GM21360 (cell line): ENCODE measurements around the gene CCT7.

ENCODE experiments used
- ATAC-seq: cut with Tn5 transposase; IDR thresholded peaks from one replicate; pipeline ENCODE4 v1.9.1; 2021; ENCODE audit warnings: mild to moderate bottlenecking, moderate library complexity; ENCODE audit not compliant: unreplicated experiment

Gene CCT7

DNA sequence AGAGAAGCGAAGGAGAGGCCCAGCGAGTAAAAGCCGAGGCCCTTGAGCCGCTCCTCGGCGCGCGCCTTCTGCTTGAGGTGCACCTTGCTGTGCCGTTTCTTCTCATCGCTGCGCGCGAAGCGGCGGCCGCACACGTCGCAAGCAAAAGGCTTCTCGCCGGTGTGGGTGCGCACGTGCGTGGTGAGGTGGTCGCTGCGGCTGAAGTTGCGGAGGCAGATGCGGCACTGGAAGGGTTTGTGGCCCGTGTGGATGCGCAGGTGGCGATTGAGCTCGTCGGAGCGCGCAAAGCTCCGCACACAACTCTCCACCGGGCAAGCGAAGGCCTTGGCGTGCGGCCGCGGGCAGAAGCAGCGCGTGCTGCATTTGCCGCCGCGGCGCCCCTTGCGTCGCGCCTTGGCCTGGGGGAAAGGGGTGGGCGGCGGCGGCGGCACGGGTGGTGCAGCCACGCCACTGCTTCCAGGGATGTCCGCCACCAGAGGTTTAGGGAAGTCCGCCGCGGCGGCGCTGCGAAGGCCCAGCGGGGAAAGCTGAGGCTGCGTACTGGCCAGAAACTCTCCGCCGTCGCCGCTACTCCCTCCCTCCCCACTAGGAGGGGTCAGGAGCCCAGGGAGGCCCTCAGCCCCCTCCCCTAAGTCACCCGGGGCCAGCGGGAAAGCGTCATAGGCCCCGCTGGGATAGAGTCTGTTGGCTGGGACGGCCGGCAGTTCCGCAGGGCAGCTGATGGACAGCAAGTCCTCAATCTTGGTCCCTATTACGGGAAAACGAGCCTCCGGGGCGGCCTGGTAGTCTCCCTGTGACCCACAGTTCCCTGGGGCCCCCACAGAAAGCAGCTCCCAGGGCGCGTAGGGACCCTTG lies 57.6 kb downstream of the CCT7 start:
- ATAC-seq: no peak

GRCh38 chr2:73292316-73292905 lies 58.3 kb downstream of the CCT7 start:
- ATAC-seq: no peak

GRCh38 chr2:73292906-73293533 lies 58.9 kb downstream of the CCT7 start:
- ATAC-seq: no peak

DNA sequence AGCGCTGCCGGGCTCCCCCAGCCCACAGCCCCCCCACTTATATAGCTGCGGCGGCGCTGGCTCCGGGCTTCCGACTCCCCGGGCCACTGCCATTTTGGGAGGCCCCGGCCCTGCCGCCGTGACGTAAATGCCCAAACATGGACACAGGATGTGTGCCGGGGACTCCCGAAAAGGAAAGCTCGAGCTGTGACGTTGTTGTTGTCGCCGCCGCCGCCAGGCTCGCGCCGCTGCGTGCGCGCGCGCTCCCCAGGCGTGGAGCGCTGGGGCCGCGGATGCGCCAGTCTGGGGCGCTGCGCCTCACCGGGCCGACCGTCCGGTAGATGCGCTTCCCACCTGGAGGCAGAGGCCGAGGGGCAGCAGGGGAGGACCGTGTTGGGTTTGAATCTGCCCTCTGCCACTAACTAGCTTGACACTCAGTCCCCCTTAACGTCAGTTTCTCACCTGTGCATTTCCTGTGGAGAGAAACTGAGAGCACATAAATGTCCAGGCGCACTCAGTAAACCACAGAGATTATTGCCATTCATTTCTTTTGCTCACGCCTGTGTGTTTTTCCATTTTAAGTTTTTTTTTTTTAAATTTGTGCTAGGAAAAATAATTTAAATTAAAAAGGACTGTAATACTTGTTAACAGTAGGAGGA lies 59.5 kb downstream of the CCT7 start, which contains the start of gene EGR4:
TSS of gene EGR4 (minus strand) at position 15 of the 638 bp plus-strand sequence. CDS start 231 bp downstream, outside the sequence.
- peak; percentile 85 for ATAC-seq

DNA sequence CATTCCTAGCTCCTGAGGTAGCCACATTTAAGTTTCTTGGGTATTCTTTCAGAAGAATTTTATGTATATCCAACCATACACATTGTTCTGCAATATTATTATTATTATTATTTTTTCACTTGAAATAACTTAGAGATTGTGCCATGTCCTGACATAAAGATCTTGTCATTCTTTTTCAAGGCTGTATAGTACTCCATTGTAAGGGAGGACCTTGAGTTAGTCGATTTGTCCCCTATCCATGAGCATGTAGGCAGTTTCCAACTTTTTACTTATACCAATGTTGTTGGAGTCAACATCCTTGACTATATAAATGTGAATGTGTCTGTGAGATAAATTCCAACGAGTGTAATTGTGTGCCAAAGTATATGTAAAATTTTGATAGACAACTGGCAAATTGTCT lies 60.1 kb downstream of the CCT7 start:
- ATAC-seq: no peak

DNA sequence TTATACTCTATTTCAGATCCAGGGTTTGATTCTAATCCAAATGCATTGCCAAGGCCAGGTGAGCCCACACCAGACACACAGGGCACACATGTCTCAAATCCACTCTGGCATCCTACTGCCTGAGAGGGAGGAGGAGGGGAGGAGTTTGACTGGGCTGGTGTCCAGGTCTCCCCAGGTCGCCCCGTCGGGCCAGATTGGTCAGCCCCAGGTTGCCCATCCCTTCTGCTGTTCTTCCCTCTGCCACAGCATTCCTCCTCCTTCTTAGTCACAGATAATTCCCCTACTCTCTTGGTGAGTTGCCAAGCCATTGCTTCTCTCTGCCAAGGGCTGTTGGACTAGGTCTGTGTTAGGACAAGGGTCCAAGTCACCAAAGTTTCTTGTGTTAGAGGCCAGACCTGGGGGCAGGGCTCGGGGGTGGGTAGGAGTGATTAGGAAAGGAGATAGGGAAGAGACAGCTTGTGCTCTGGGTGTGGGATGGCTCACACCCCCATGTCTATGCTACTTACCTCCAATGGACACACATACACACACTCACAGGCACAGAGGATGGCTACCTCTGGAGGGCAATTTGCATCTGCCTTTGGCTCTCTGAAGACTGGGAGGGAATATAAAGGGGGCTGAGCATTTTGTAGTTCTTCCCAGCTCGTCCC lies 61.8 kb downstream of the CCT7 start:
- no peak for ATAC-seq

DNA sequence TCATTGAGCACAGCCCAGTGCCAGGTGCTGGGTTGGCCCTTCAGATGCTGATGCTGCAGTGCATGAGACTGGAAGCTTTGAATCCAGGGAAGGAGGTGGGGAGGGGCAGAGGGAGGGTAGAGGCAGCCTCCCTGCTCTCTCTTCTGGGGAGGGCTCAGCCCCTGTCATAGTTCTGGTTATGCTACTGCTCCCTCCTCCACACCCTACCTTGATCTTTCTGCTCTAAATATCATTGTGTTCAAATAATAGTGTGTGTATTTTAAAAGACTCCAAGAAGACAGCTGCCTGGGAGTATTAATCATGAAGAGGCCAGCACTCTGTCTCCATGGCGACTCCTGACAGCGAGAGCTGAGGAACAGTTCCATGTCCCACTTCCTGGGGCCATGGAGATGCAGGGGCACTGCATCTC lies 63.0 kb downstream of the CCT7 start:
- ATAC-seq: no peak

- ATAC-seq: no peak
These were observed 63.5 kb downstream of the CCT7 start for GRCh38 chr2:73297586-73297985.

DNA sequence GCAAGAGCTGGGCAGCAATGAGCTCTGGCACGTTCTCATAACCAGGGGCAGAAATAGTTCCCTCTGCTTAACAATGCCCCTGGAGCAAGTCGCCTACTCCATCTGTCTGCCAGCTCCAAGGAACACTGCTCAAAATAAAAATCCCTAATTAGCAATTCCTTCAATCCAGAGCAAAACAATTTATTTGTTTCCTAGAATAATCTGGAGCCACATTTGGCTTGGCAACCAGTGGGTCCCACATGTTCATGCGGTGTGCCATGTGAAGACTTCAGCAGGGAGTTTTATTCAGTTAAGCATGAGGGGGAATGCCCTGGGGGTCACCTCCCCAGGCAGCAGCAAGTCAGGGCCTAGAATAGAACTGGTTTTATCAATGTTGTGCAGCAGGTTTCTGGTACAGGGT lies 66.8 kb downstream of the CCT7 start:
- no peak for ATAC-seq

DNA sequence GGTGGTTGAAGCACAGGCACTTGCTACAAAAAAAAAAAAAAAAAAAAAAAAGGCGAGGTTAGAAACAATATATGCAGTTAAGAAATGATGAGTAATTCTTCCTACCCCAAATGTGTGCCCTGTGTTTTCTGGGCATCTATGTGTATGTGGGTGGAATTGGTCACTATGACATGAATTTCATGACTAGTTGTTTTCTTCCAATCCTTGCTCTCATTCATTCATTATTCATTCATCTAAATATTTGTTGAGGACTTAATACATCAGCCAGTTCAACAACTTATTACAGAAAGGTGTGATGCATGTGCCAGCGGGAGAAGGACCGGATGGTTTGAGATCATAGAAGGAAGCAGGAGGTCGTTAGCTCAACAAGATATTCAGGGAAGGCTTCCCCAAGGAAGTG lies 67.5 kb downstream of the CCT7 start:
- ATAC-seq: no peak
